HG03095 (cell line): ENCODE measurements around the gene CWC22.
"Not testable (repeated sequence)": the region's sequence is repeated elsewhere in the genome, so short reads cannot be mapped to it uniquely, and the experiment has no call there.

Source experiments
- ATAC-seq: cut with Tn5 transposase; IDR thresholded peaks from one replicate; pipeline ENCODE4 v1.9.1; 2021; ENCODE audit warnings: moderate library complexity; ENCODE audit not compliant: unreplicated experiment

The CWC22 gene

DNA sequence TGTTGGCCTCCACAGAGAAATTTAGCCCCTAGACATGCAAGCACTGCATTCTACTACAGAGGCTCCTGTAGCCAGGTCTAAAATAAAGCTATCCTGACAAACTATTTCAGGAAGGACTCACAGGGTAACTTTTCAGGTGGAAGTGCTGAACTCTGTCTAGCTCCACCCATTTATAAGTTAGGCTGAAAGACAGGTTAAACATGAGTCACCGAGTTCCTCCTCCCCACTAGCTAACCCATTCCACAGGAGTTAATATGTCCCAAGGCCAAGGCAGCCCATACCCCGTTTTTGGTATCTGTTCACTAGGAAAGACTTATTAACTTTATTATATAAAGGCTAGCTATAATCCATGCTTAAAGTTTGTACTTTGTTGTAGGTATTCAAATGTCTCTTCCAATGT, 3.5 kb downstream of the CWC22 start:
- no peak for ATAC-seq

DNA sequence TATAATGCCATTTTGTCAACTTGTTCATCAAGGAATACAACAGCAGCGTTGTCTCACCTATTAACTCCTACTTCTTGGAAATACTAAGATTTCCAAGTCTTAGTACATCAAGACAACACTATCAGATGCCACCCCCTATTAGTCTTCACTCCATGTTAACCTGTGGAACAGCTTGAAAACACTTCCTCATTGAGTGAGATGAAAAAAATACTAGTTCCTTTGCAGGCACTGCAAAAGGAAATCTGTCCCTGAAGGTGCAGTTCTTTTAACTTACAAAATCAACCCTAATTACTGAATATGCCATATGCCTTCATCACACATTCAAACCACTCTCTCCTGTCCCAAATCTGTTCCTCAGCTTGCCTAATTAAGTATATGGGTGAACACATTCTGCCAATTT, 4.0 kb downstream of the CWC22 start:
- no peak for ATAC-seq

- no peak for ATAC-seq
Measured at GRCh38 chr2:180002198-180002770, 4.8 kb downstream of the CWC22 start.

DNA sequence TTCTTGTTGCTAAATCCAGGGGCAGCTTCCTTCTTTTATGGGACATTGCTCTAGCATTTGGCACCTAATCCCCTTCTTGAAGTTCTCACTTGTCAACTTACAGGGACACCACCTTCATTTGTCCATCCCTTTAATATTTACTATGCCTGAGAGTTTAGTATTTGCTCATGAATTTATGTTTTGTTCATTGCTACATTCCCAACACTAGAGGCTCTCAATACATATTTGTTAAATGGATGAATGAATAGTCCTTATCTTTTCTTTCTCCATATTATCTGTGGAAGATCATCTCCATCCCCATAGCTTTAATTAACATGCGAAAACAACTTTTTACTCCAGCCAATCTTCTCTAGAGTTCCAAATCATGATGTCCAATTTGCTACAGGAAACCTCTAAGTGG, 5.4 kb downstream of the CWC22 start:
- ATAC-seq: no peak

DNA sequence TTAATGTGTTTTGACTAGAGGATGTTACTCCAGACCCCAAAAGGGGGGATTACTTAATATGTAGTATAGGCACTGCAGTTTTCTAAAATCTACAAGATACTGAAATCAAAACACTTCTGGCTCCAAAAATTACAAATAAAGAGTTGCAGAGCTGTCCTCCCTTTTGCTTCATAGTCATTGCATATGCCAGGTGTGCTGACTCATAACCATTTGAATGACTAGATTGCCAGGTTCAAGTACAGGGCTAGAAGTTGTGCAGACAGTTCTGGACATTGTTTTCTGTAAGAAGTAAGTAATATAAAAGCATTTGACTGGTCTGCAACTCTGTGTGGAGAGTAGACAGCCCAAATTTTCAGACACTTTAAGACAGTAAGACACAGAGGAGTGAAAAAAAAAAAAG, 6.7 kb downstream of the CWC22 start:
- ATAC-seq: no peak

GRCh38 chr2:179999000-179999399, 8.1 kb downstream of the CWC22 start:
- ATAC-seq: no peak

GRCh38 chr2:179995741-179996515, 11.2 kb downstream of the CWC22 start:
- peak; percentile 64 for ATAC-seq

GRCh38 chr2:179991344-179991743, 15.8 kb downstream of the CWC22 start:
- ATAC-seq: no peak

GRCh38 chr2:179990676-179991317, 16.3 kb downstream of the CWC22 start:
- ATAC-seq: no peak

DNA sequence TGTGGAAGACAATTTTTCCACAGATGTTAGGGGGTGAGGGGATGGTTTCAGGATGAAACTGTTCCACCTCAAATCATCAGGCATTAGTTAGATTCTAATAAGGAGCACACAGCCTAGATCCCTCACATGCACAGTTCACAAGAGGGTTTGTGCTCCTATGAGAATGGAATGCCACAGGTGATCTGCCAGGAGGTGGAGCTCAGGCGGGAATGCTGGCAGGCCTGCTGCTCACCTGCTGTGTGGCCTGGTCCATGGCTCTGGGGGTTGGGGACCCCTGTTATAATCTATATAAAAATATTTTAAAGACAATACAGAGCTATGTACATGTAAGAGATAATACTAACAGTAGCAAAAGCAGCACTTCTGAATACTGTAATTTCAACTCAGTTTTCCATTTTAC, 19.2 kb downstream of the CWC22 start:
- no peak for ATAC-seq

GRCh38 chr2:179985163-179985820, 21.8 kb downstream of the CWC22 start:
- ATAC-seq: peak; percentile 89

- ATAC-seq: no peak
Measured at GRCh38 chr2:179983250-179983932, 23.7 kb downstream of the CWC22 start.

DNA sequence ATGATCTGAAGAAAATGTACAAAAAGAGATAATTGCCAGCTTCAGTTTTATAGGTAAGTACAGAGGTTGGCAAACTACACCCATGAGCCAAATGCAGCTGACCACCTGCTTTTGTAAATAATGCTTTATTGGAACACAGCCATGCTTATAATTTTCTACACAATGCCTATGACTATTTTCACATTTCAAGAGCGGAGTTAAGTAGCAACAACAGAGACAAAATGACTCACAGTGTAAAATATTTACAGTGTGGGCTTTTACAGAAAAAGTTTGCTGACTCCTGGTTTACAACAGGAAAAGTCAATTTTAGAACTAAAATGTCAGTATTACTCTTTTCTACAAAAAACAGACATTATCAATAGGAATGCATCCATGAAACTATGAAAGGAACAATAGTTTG, 26.0 kb downstream of the CWC22 start:
- ATAC-seq: no peak

GRCh38 chr2:179974761-179975160, 32.3 kb downstream of the CWC22 start:
- no peak for ATAC-seq

GRCh38 chr2:179966778-179967394, 40.2 kb downstream of the CWC22 start:
- no peak for ATAC-seq

- ATAC-seq: no peak
Measured at GRCh38 chr2:179965291-179966258, 41.5 kb downstream of the CWC22 start.

DNA sequence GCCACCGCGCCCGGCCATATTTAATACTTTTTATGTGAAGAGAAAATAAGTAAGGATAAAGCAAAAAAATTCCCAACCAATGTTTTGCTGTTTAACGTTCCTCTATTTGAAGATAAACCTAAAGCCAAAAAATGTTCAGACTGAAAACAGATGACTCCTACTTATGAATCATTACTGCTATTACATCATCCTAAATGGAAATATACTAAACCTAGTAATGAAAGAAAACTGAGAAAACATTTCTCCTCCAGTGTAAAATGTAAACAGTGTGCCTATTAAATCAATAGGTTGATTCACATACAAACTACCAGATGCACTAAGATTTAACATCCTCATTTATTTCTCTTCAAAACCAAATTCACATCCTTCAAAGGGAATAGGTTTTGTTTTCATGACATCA, 43.5 kb downstream of the CWC22 start:
- no peak for ATAC-seq

- not testable (repeated sequence) for ATAC-seq
Measured at GRCh38 chr2:179958251-179958650, 48.8 kb downstream of the CWC22 start.

GRCh38 chr2:179954026-179954425, 53.1 kb downstream of the CWC22 start:
- no peak for ATAC-seq

DNA sequence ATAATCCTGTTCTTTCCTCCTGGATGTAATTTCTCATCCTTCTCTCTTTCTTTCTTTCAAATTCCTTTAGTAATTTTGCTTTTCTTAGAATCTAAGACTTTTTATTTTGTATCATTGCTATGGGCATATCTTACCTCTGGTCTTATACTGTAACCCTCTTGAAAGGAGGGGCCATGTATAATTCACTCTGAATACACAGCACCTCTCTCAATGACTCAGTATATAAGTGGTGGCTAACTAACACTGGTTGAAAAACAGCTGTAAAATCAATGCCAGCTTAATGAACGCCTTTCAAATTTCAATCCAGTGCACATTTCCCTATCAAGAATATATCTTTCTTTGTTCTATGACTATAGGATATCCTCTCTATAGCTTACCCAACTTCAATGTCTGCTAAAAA, 53.7 kb downstream of the CWC22 start:
- ATAC-seq: no peak
